ENCODE results near the gene PTPRK.

DNA sequence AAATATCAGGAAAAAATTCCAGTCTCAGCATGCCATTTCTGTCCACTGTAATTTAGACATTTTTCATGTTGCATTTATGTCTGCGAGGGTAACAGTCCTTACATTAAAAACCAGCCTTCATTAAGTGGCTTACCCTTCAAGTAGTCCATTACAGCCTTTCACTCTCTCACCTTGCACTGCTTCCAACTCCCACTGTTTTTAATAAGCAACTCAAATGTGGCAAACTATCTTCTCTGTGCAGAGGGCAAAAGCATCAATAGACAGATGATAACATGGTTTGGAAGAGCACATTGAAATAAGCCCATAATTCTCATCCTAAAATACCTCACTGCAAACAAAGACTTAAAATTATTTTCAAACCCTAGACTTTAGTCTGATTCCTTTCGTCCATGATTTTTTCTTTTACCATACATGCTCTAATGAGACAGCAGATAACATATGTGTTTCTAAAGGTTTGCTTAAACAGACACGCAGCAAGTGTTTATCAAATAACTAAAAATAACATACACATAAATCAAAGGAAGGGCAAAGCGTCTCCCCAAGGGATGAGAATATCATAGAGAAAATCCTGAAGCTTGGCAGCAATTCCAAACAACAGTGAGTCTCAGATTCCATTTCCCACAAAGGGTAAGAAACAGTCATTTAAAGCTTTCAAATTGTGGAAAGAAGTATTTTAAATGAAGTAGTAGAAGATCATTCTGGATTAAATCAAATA, 130.4 kb downstream of the PTPRK start:
- TF ChIP-seq, protein P1, sequence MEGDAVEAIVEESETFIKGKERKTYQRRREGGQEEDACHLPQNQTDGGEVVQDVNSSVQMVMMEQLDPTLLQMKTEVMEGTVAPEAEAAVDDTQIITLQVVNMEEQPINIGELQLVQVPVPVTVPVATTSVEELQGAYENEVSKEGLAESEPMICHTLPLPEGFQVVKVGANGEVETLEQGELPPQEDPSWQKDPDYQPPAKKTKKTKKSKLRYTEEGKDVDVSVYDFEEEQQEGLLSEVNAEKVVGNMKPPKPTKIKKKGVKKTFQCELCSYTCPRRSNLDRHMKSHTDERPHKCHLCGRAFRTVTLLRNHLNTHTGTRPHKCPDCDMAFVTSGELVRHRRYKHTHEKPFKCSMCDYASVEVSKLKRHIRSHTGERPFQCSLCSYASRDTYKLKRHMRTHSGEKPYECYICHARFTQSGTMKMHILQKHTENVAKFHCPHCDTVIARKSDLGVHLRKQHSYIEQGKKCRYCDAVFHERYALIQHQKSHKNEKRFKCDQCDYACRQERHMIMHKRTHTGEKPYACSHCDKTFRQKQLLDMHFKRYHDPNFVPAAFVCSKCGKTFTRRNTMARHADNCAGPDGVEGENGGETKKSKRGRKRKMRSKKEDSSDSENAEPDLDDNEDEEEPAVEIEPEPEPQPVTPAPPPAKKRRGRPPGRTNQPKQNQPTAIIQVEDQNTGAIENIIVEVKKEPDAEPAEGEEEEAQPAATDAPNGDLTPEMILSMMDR (conservative IDR thresholded peaks at IDR 0.05; ENCODE audit: low read length), result no peak
- no peak for TF ChIP-seq EZH2phosphoT487 (IDR thresholded peaks at IDR 0.05; ENCODE audit: borderline replicate concordance, low read depth, low read length)
